NCI-H69 (cell line): ENCODE measurements around the gene KLF3.

Source experiments
- DNase-seq: peaks from one replicate; lab custom pipeline; 2025; lab: John Stamatoyannopoulos, UW

The KLF3 gene

GRCh38 chr4:38673130-38673978, 9.4 kb downstream of the KLF3 start:
- peak; percentile 80 for DNase-seq

GRCh38 chr4:38674258-38675144, 10.5 kb downstream of the KLF3 start:
- peak; percentile 78 for DNase-seq

- peak; percentile 73 for DNase-seq
Measured at GRCh38 chr4:38675146-38676121, 11.4 kb downstream of the KLF3 start.

GRCh38 chr4:38676986-38677385, 13.0 kb downstream of the KLF3 start:
- no peak for DNase-seq

- no peak for DNase-seq
Measured at GRCh38 chr4:38677441-38677840, 13.4 kb downstream of the KLF3 start.

GRCh38 chr4:38678078-38678477, 14.1 kb downstream of the KLF3 start:
- DNase-seq = no peak

GRCh38 chr4:38679921-38680320, 15.9 kb downstream of the KLF3 start:
- no peak for DNase-seq

GRCh38 chr4:38681281-38681991, 17.4 kb downstream of the KLF3 start:
- no peak for DNase-seq

- DNase-seq = no peak
Measured at GRCh38 chr4:38682336-38682735, 18.3 kb downstream of the KLF3 start.

- no peak for DNase-seq
Measured at GRCh38 chr4:38683276-38683675, 19.3 kb downstream of the KLF3 start.

GRCh38 chr4:38684271-38684670, 20.3 kb downstream of the KLF3 start:
- no peak for DNase-seq

- DNase-seq = no peak
Measured at GRCh38 chr4:38684951-38685844, 21.2 kb downstream of the KLF3 start.

- DNase-seq = no peak
Measured at GRCh38 chr4:38686682-38687081, 22.7 kb downstream of the KLF3 start.

GRCh38 chr4:38687571-38688011, 23.6 kb downstream of the KLF3 start:
- DNase-seq = no peak

- no peak for DNase-seq
Measured at GRCh38 chr4:38688676-38689355, 24.8 kb downstream of the KLF3 start.

GRCh38 chr4:38691251-38692008, 27.4 kb downstream of the KLF3 start:
- no peak for DNase-seq

GRCh38 chr4:38692421-38692820, 28.4 kb downstream of the KLF3 start:
- no peak for DNase-seq

- no peak for DNase-seq
Measured at GRCh38 chr4:38693569-38693968, 29.6 kb downstream of the KLF3 start.

GRCh38 chr4:38694330-38694729, 30.3 kb downstream of the KLF3 start:
- no peak for DNase-seq
